ENCODE data around the gene POR. TPM values are rescaled to one million over a fixed set of nuclear protein-coding genes. Genes with fewer than 3 reads are reported as not detected.
A peak's percentile ranks its signal among the peaks of the same experiment; 100 is the strongest.

The POR gene
- total and polyA plus RNA-seq, 2 of the 8 experiments (the other 6 are each of a cell fraction or from before 2014, with no cell fraction given) = 98.7 to 144 TPM

- TF ChIP-seq GABPA (IDR thresholded peaks at IDR 0.05; ENCODE audit: borderline replicate concordance, insufficient read depth, low read length) = no peak
- 0 out of 2 replicates have a peak, but pooled peaks have one; percentile 7 for TF ChIP-seq FOSL1 (IDR thresholded peaks at IDR 0.05; ENCODE audit: insufficient read depth, low read depth, low read length)
- TF ChIP-seq TEAD4 (IDR thresholded peaks at IDR 0.05; ENCODE audit: low read depth, low read length) = peak; percentile 89
- no peak for TF ChIP-seq CTCF (IDR thresholded peaks at IDR 0.05; ENCODE audit: control extremely low read depth in 1 of 3, insufficient read depth in 1 of 3, low read depth in 1 of 3, low read length in 3 of 3)
- peak; percentile 98 for TF ChIP-seq TBP (IDR thresholded peaks at IDR 0.05; ENCODE audit: low read depth, low read length)
- TF ChIP-seq KDM1A (IDR thresholded peaks at IDR 0.05; ENCODE audit: borderline replicate concordance, low read length) = no peak
- no peak for TF ChIP-seq CBX5 (IDR thresholded peaks at IDR 0.05; ENCODE audit: low read depth, low read length)
- no peak for TF ChIP-seq KDM5A (IDR thresholded peaks at IDR 0.05; ENCODE audit: low read length)
- peak; percentile 44; the same call in 1 of the 2 replicates for TF ChIP-seq TCF12 (IDR thresholded peaks at IDR 0.05; ENCODE audit: low read depth, low read length)
- TF ChIP-seq JUND (IDR thresholded peaks at IDR 0.05; ENCODE audit: low read length) = peak; percentile 98
- TF ChIP-seq RNF2 (IDR thresholded peaks at IDR 0.05; ENCODE audit: borderline replicate concordance, low read depth, low read length, missing control alignments, poor library complexity, severe bottlenecking) = no peak
- TF ChIP-seq JUN (IDR thresholded peaks at IDR 0.05; ENCODE audit: low read depth, low read length) = no peak
- TF ChIP-seq MAFK (IDR thresholded peaks at IDR 0.05; ENCODE audit: low read depth, low read length) = no peak
- TF ChIP-seq NRF1 (IDR thresholded peaks at IDR 0.05; ENCODE audit: low read depth, low read length) = no peak; the same call in 1 of the 2 replicates
- no peak for TF ChIP-seq RFX5 (IDR thresholded peaks at IDR 0.05; ENCODE audit: borderline replicate concordance, low read depth, low read length)
- peak; percentile 28 to 79; a peak in 1 of 4 replicates for TF ChIP-seq SIN3A (conservative IDR thresholded peaks at IDR 0.05 in 1 of 2, IDR thresholded peaks at IDR 0.05 in 1 of 2; ENCODE audit: low read depth in 1 of 2, low read length in 2 of 2)
- peak; percentile 99 for TF ChIP-seq SP4 (IDR thresholded peaks at IDR 0.05; ENCODE audit: low read length)
- TF ChIP-seq TAF1 (IDR thresholded peaks at IDR 0.05; ENCODE audit: low read depth, low read length) = peak; percentile 100
- TF ChIP-seq USF2 (IDR thresholded peaks at IDR 0.05; ENCODE audit: low read length) = no peak
- TF ChIP-seq CHD2 (IDR thresholded peaks at IDR 0.05; ENCODE audit: low read length) = peak; percentile 31; the same call in 1 of the 2 replicates
- peak; percentile 99 for TF ChIP-seq CHD1 (IDR thresholded peaks at IDR 0.05; ENCODE audit: low read depth, low read length)
Observed at GRCh38 chr7:75914655-75915415, at the start of gene POR (continued).
